Measurements from ENCODE around the gene SHMT1.

SHMT1 gene

GRCh38 chr17:18328643-18329204, 34.6 kb downstream of the SHMT1 start:
- H3K9me3 ChIP-seq (ENCODE audit: low read length): peaks cover 3% of the 10 kb centered on the region
- no peaks in the 10 kb centered on the region for H3K4me1 ChIP-seq (ENCODE audit: insufficient read depth, low read length)
- no peak overlapping the region for H3K4me3 ChIP-seq (ENCODE audit: low read length)
- no peak overlapping the region for H2AFZ ChIP-seq (ENCODE audit: low read depth, low read length)
- peaks cover 65% of the 10 kb centered on the region for H3K36me3 ChIP-seq (ENCODE audit: insufficient read depth, low read length)
- no peaks in the 10 kb centered on the region for H3K27me3 ChIP-seq (ENCODE audit: insufficient read depth, low read length)

GRCh38 chr17:18327556-18327955, 35.8 kb downstream of the SHMT1 start:
- Histone ChIP-seq H3K36me3 (ENCODE audit: insufficient read depth, low read length) (peaks cover 70% of the 10 kb centered on the region), H2AFZ (ENCODE audit: low read depth, low read length) (no peak overlapping the region), H3K4me3 (ENCODE audit: low read length) (no peak overlapping the region), H3K27me3 (ENCODE audit: insufficient read depth, low read length) (no peaks in the 10 kb centered on the region), H3K4me1 (ENCODE audit: insufficient read depth, low read length) (no peaks in the 10 kb centered on the region), H3K9me3 (ENCODE audit: low read length) (peaks cover 3% of the 10 kb centered on the region)

GRCh38 chr17:18327093-18327492, 36.3 kb downstream of the SHMT1 start:
- peaks cover 70% of the 10 kb centered on the region for H3K36me3 ChIP-seq (ENCODE audit: insufficient read depth, low read length)
- no peak overlapping the region for H3K4me3 ChIP-seq (ENCODE audit: low read length)
- no peaks in the 10 kb centered on the region for H3K27me3 ChIP-seq (ENCODE audit: insufficient read depth, low read length)
- no peak overlapping the region for H2AFZ ChIP-seq (ENCODE audit: low read depth, low read length)
- H3K9me3 ChIP-seq (ENCODE audit: low read length): peaks cover 3% of the 10 kb centered on the region
- no peaks in the 10 kb centered on the region for H3K4me1 ChIP-seq (ENCODE audit: insufficient read depth, low read length)

- Histone ChIP-seq H3K36me3 (ENCODE audit: insufficient read depth, low read length) (peaks cover 65% of the 10 kb centered on the region), H3K4me1 (ENCODE audit: insufficient read depth, low read length) (no peaks in the 10 kb centered on the region), H3K4me3 (ENCODE audit: low read length) (no peak overlapping the region)
Observed at GRCh38 chr17:18326572-18326971, 36.8 kb downstream of the SHMT1 start.

GRCh38 chr17:18326039-18326438, 37.3 kb downstream of the SHMT1 start:
- H3K4me1 ChIP-seq (ENCODE audit: insufficient read depth, low read length): no peaks in the 10 kb centered on the region
- H3K27me3 ChIP-seq (ENCODE audit: insufficient read depth, low read length): no peaks in the 10 kb centered on the region
- H3K36me3 ChIP-seq (ENCODE audit: insufficient read depth, low read length): peaks cover 61% of the 10 kb centered on the region
- H2AFZ ChIP-seq (ENCODE audit: low read depth, low read length): no peak overlapping the region
- peaks cover 3% of the 10 kb centered on the region for H3K9me3 ChIP-seq (ENCODE audit: low read length)
- H3K4me3 ChIP-seq (ENCODE audit: low read length): no peak overlapping the region

More at GRCh38 chr17:18326572-18326971, 36.8 kb downstream of the SHMT1 start:
- H3K9me3 ChIP-seq (ENCODE audit: low read length): peaks cover 3% of the 10 kb centered on the region
- no peaks in the 10 kb centered on the region for H3K27me3 ChIP-seq (ENCODE audit: insufficient read depth, low read length)
- H2AFZ ChIP-seq (ENCODE audit: low read depth, low read length): no peak overlapping the region

GRCh38 chr17:18324140-18325050, 39.0 kb downstream of the SHMT1 start:
- H2AFZ ChIP-seq (ENCODE audit: low read depth, low read length): no peak overlapping the region
- peaks cover 56% of the 10 kb centered on the region for H3K36me3 ChIP-seq (ENCODE audit: insufficient read depth, low read length)
- H3K9me3 ChIP-seq (ENCODE audit: low read length): peaks cover 3% of the 10 kb centered on the region
- no peaks in the 10 kb centered on the region for H3K27me3 ChIP-seq (ENCODE audit: insufficient read depth, low read length)
- no peak overlapping the region for H3K4me3 ChIP-seq (ENCODE audit: low read length)
- H3K4me1 ChIP-seq (ENCODE audit: insufficient read depth, low read length): peaks cover 4% of the 10 kb centered on the region

- no peak overlapping the region for H3K4me3 ChIP-seq (ENCODE audit: low read length)
- H2AFZ ChIP-seq (ENCODE audit: low read depth, low read length): no peak overlapping the region
- peaks cover 3% of the 10 kb centered on the region for H3K9me3 ChIP-seq (ENCODE audit: low read length)
- peaks cover 51% of the 10 kb centered on the region for H3K36me3 ChIP-seq (ENCODE audit: insufficient read depth, low read length)
- peaks cover 10% of the 10 kb centered on the region for H3K4me1 ChIP-seq (ENCODE audit: insufficient read depth, low read length)
- H3K27me3 ChIP-seq (ENCODE audit: insufficient read depth, low read length): no peaks in the 10 kb centered on the region
Observed at GRCh38 chr17:18323507-18324139, 39.7 kb downstream of the SHMT1 start.

GRCh38 chr17:18323007-18323406, 40.3 kb downstream of the SHMT1 start:
- H3K36me3 ChIP-seq (ENCODE audit: insufficient read depth, low read length): peaks cover 50% of the 10 kb centered on the region

GRCh38 chr17:18322522-18322921, 40.8 kb downstream of the SHMT1 start:
- Histone ChIP-seq H3K36me3 (ENCODE audit: insufficient read depth, low read length) (peaks cover 52% of the 10 kb centered on the region), H3K9me3 (ENCODE audit: low read length) (peaks cover 3% of the 10 kb centered on the region), H3K27me3 (ENCODE audit: insufficient read depth, low read length) (no peaks in the 10 kb centered on the region), H2AFZ (ENCODE audit: low read depth, low read length) (no peak overlapping the region), H3K4me1 (ENCODE audit: insufficient read depth, low read length) (peaks cover 17% of the 10 kb centered on the region), H3K4me3 (ENCODE audit: low read length) (no peak overlapping the region)

More at GRCh38 chr17:18323007-18323406, 40.3 kb downstream of the SHMT1 start:
- Histone ChIP-seq H3K4me3 (ENCODE audit: low read length) (no peak overlapping the region), H3K9me3 (ENCODE audit: low read length) (peaks cover 3% of the 10 kb centered on the region), H3K4me1 (ENCODE audit: insufficient read depth, low read length) (peaks cover 13% of the 10 kb centered on the region), H3K27me3 (ENCODE audit: insufficient read depth, low read length) (no peaks in the 10 kb centered on the region), H2AFZ (ENCODE audit: low read depth, low read length) (no peak overlapping the region)

- Histone ChIP-seq H2AFZ (ENCODE audit: low read depth, low read length) (no peak overlapping the region), H3K4me1 (ENCODE audit: insufficient read depth, low read length) (peaks cover 27% of the 10 kb centered on the region), H3K4me3 (ENCODE audit: low read length) (no peak overlapping the region), H3K9me3 (ENCODE audit: low read length) (peaks cover 3% of the 10 kb centered on the region), H3K36me3 (ENCODE audit: insufficient read depth, low read length) (peaks cover 55% of the 10 kb centered on the region), H3K27me3 (ENCODE audit: insufficient read depth, low read length) (no peaks in the 10 kb centered on the region)
Observed at GRCh38 chr17:18321309-18321708, 42.0 kb downstream of the SHMT1 start.

- Histone ChIP-seq H3K27me3 (ENCODE audit: insufficient read depth, low read length) (no peaks in the 10 kb centered on the region), H3K36me3 (ENCODE audit: insufficient read depth, low read length) (peaks cover 50% of the 10 kb centered on the region), H3K4me1 (ENCODE audit: insufficient read depth, low read length) (peaks cover 35% of the 10 kb centered on the region), H3K4me3 (ENCODE audit: low read length) (no peak overlapping the region), H3K9me3 (ENCODE audit: low read length) (peaks cover 3% of the 10 kb centered on the region), H2AFZ (ENCODE audit: low read depth, low read length) (no peak overlapping the region)
Observed at GRCh38 chr17:18320301-18320700, 43.0 kb downstream of the SHMT1 start.

- H3K36me3 ChIP-seq (ENCODE audit: insufficient read depth, low read length): peaks cover 44% of the 10 kb centered on the region
- no peak overlapping the region for H3K4me3 ChIP-seq (ENCODE audit: low read length)
- H3K4me1 ChIP-seq (ENCODE audit: insufficient read depth, low read length): peaks cover 35% of the 10 kb centered on the region
- no peak overlapping the region for H2AFZ ChIP-seq (ENCODE audit: low read depth, low read length)
- no peaks in the 10 kb centered on the region for H3K27me3 ChIP-seq (ENCODE audit: insufficient read depth, low read length)
- H3K9me3 ChIP-seq (ENCODE audit: low read length): peaks cover 3% of the 10 kb centered on the region
Observed at GRCh38 chr17:18319604-18320256, 43.6 kb downstream of the SHMT1 start.
